Gastroesophageal sphincter (tissue), 4 donors: ENCODE measurements around the gene AK5. TPM values are rescaled to one million over a fixed set of nuclear protein-coding genes. Genes with fewer than 3 reads are reported as not detected.

Experiments
- ATAC-seq: fragments of 150-250 bp; one replicate; pipeline ENCODE4 v1.9.1; 2016; ENCODE audit warnings: mild to moderate bottlenecking, moderate library complexity
- H3K27ac ChIP-seq, 4 donors: fragments of 200-600 bp; sonication (generic) in 3 of 4; 1 replicate in 3 of 4; 2 replicates in 1 of 4; pipeline ENCODE4 v1.5.1; 2016 to 2019
- H3K27me3 ChIP-seq: fragments of 200-600 bp; sonication (generic); one replicate; pipeline ENCODE4 v1.5.1; 2019
- H3K36me3 ChIP-seq, 2 donors: fragments of 200-600 bp; sonication (generic); one replicate each; pipeline ENCODE4 v1.5.1; 2019; ENCODE audit warnings: control low read depth in 1 of 2
- H3K4me1 ChIP-seq, 3 donors: fragments of 200-600 bp; sonication (generic); 1 replicate in 2 of 3; 2 replicates in 1 of 3; pipeline ENCODE4 v1.5.1; 2016 to 2019; ENCODE audit warnings: control low read depth in 2 of 3
- H3K4me3 ChIP-seq, 2 donors: fragments of 200-600 bp; sonication (generic); one replicate each; pipeline ENCODE4 v1.5.1; 2019; ENCODE audit warnings: mild to moderate bottlenecking in 1 of 2, moderate library complexity in 1 of 2
- H3K9me3 ChIP-seq, 3 donors: fragments of 200-600 bp; sonication (generic); one replicate each; pipeline ENCODE4 v1.5.1; 2017 to 2019; ENCODE audit warnings: control low read depth in 2 of 3
- EP300 ChIP-seq: sonication (generic); formaldehyde crosslinking; IDR thresholded peaks from one replicate; pipeline ENCODE4 v1.6.1; 2017; ENCODE audit warnings: antibody characterized with exemption, mild to moderate bottlenecking
- POLR2A ChIP-seq, 2 donors: fragments of 450-650 bp; IDR thresholded peaks; one replicate each; pipeline ENCODE4 v1.6.1; 2017; ENCODE audit warnings: antibody characterized with exemption in 2 of 2, mild to moderate bottlenecking in 2 of 2, moderate library complexity in 1 of 2
- POLR2AphosphoS5 ChIP-seq: sonication (generic); formaldehyde crosslinking; IDR thresholded peaks from one replicate; pipeline ENCODE4 v1.6.1; 2017; ENCODE audit warnings: antibody characterized with exemption
- WGBS, 2 donors: methylation state at CpG; one replicate each; pipeline ENCODE4 v1.1.5; 2018; ENCODE audit warnings: low coverage in 1 of 2; 5-methylcytosine and 5-hydroxymethylcytosine counted together
- total RNA-seq, 4 donors: library from RNA; depleted of rRNA; stranded (reverse); fragments of >200 nt; gene quantifications; one replicate each; pipeline ENCODE4 v1.1.0, GENCODE V29; 2016
- TF ChIP-seq, protein P1 (sequence below), 4 experiments: fragments of 200-600 bp in 2 of 4; fragments of 450-650 bp in 2 of 4; sonication (generic) in 1 of 4; IDR thresholded peaks; one replicate each; pipeline ENCODE4 v1.5.1; 2017 to 2019; ENCODE audit warnings: antibody characterized with exemption in 4 of 4, mild to moderate bottlenecking in 2 of 4, moderate library complexity in 2 of 4

Gene AK5
- total RNA-seq, 4 donors from 2014 or later, result 0.67 to 5.3 (median 2.7) TPM

DNA sequence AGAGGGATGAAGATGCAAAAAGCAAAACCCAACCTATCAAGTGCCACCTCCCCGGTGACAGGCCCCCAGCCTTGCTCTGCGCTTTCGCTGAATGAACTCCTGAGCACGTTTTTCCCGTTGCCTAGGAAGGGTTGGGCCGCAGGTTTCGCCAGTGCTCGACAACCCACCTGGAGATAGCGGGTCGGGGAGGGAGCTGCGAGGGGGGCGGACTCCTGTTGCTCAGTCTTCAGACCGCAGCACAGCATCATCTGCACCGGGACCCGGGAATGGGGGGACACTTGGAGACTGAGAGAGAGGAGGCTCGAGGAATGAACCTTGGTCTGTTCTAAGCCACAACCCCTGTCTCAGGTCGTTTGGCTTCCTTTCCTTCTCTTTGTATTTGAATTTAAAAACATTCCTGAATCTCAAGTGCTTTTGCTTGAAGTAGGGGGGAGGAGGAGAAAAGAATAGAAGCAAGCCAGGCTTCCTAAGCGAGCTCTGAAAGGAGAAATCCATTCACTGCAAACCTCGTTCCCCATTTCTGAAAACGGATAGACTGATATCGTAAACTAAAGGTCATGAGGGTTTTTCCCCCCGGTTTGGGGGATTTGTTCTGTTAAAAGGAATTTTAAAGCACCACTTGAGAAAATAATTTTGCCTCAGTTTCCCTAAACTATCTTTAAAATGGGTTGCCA lies 1.2 kb downstream of the AK5 start:
- Histone ChIP-seq H3K27ac (peak overlapping the region in 1 of 4 donors; percentile 35), H3K4me3 (peak overlapping the region; percentile 44 to 62), H3K4me1 (peaks cover 0 to 19% (median 8%) of the 10 kb centered on the region in 3 donors), H3K27me3 (peaks cover 67% of the 10 kb centered on the region), H3K36me3 (no peaks in the 10 kb centered on the region), H3K9me3 (no peaks in the 10 kb centered on the region)
- ATAC-seq, result no peak
- no peak for TF ChIP-seq EP300
- no peak for TF ChIP-seq POLR2A (IDR thresholded peaks at IDR 0.05)
- no peak for TF ChIP-seq POLR2AphosphoS5
- TF ChIP-seq, protein P1, sequence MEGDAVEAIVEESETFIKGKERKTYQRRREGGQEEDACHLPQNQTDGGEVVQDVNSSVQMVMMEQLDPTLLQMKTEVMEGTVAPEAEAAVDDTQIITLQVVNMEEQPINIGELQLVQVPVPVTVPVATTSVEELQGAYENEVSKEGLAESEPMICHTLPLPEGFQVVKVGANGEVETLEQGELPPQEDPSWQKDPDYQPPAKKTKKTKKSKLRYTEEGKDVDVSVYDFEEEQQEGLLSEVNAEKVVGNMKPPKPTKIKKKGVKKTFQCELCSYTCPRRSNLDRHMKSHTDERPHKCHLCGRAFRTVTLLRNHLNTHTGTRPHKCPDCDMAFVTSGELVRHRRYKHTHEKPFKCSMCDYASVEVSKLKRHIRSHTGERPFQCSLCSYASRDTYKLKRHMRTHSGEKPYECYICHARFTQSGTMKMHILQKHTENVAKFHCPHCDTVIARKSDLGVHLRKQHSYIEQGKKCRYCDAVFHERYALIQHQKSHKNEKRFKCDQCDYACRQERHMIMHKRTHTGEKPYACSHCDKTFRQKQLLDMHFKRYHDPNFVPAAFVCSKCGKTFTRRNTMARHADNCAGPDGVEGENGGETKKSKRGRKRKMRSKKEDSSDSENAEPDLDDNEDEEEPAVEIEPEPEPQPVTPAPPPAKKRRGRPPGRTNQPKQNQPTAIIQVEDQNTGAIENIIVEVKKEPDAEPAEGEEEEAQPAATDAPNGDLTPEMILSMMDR (IDR thresholded peaks at IDR 0.05), result no peak
- WGBS, 2 donors, result 6 to 14% methylated on average over 5 to 10 of the region's 22 CpGs

DNA sequence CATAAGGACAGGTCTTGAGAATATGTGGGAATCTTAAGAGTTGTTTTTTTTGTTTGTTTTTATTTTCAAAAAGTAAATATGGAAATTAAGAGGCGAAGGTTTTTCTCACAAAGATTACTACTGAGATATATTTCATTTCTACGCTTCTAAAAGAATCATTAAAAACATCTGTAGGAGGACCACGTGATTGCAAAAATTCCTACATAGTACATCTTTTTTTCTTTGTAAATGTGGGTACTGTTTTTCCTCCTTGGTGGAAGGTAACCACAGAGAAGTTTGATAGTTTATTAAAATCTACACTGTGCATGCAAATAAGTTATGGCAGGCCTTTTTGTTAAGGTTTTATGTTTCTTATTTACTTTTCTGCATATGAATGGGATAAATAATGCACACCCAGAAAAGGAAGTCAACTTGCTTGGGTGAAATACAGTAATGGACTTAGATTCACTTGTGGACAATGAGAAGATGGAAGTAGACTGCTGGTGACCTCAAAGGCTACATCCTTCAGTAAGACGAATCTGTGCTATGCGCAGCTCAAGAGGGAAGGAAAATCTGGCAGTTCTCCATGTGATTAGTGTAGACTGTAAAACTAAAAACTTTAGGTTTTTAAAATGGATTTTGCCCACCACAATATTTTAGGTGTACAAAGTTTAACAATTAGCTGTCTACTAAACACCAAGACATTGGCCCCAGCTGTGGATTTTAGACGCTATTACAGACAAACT lies 2.0 kb downstream of the AK5 start:
- H3K36me3 ChIP-seq, result no peaks in the 10 kb centered on the region
- TF ChIP-seq, protein P1 (IDR thresholded peaks at IDR 0.05), result no peak
- no peak for TF ChIP-seq POLR2A (IDR thresholded peaks at IDR 0.05)
- TF ChIP-seq POLR2AphosphoS5, result no peak
- TF ChIP-seq EP300, result no peak
- H3K9me3 ChIP-seq, result no peaks in the 10 kb centered on the region
- no peak overlapping the region for H3K27ac ChIP-seq
- no peak for ATAC-seq
- 54 to 64% methylated on average over 6 of the region's 6 CpGs for WGBS, 2 donors
- H3K4me1 ChIP-seq, result peaks cover 0 to 19% (median 8%) of the 10 kb centered on the region in 3 donors
- peaks cover 67% of the 10 kb centered on the region for H3K27me3 ChIP-seq
- no peak overlapping the region for H3K4me3 ChIP-seq

DNA sequence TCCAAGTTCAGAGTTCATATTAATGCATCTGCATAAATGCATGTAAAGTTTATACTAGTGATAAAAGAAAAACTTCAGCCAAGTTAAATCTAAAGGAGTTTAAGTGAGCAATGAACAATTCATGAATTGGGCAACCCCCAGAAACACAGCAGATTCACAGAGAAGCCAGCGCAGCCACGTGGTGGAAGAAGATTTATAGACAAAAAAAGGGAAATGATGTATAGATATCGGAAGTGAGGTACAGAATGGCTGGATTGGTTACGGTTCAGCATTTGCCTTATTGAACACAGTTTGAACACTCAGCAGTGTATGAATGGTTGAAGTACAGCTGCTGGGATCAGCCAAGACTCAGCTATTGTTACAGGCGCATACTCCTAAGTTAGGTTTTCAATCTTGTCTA lies 5.7 kb downstream of the AK5 start:
- Histone ChIP-seq H3K4me1 (peaks cover 0 to 8% (median 6%) of the 10 kb centered on the region in 3 donors), H3K27ac (no peak overlapping the region), H3K27me3 (peaks cover 43% of the 10 kb centered on the region), H3K9me3 (no peaks in the 10 kb centered on the region), H3K36me3 (no peaks in the 10 kb centered on the region), H3K4me3 (no peak overlapping the region)
- TF ChIP-seq POLR2AphosphoS5 (no peak), POLR2A (IDR thresholded peaks at IDR 0.05) (no peak), EP300 (no peak)
- TF ChIP-seq, protein P1 (IDR thresholded peaks at IDR 0.05), result no peak
- 70 to 78% methylated on average over 4 to 5 of the region's 5 CpGs for WGBS, 2 donors
- ATAC-seq, result no peak

DNA sequence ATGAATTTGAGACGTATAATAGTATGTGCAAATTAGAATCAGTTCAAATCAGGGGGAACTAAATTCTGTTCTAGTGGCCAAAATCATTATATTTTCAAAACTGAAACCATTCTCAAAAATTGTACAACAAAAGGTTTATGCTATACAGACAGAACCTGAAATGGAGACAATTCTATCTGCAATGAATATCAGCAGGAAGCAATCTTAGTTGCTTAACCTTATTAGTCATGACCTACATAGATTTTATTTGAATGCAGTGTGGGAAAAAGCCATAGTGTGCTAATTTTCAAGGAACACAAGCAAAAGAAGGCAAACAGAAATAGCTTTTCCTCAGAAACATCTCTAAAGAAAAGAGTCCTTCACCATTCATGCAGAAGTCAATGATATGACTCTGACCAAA lies 6.5 kb downstream of the AK5 start:
- H3K4me3 ChIP-seq, result no peak overlapping the region
- H3K36me3 ChIP-seq, result no peaks in the 10 kb centered on the region
- no peak for TF ChIP-seq POLR2A (IDR thresholded peaks at IDR 0.05)
- TF ChIP-seq, protein P1 (IDR thresholded peaks at IDR 0.05), result no peak
- no peak for TF ChIP-seq EP300
- TF ChIP-seq POLR2AphosphoS5, result no peak
- peaks cover 38% of the 10 kb centered on the region for H3K27me3 ChIP-seq
- no peak for ATAC-seq
- H3K4me1 ChIP-seq, result peaks cover 0 to under 1% (median 0%) of the 10 kb centered on the region in 3 donors
- H3K27ac ChIP-seq, result no peak overlapping the region
- WGBS, 2 donors, result 83 to 87% methylated on average over 1 of the region's 1 CpG
- H3K9me3 ChIP-seq, result no peaks in the 10 kb centered on the region

DNA sequence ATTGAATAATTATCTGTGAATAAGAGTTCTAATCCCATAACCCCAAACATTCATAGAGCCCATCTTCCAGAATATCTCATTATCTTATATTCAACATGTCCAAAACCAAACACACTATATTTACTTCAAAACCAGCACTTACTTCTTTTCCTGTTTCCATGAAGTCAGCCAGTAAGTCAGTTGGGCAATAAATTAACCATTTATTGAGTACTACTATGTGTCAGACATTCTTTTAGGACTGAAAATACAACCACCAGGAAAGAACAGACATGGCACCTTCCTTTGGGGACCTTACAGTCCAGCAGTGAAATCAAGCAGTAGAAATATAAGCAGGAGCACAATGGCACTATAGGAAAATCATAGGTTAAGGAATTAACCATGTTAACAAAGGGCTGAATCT lies 8.8 kb downstream of the AK5 start:
- Histone ChIP-seq H3K27ac (no peak overlapping the region), H3K9me3 (no peaks in the 10 kb centered on the region), H3K36me3 (no peaks in the 10 kb centered on the region), H3K4me1 (no peaks in the 10 kb centered on the region), H3K27me3 (peaks cover 15% of the 10 kb centered on the region), H3K4me3 (no peak overlapping the region)
- no peak for TF ChIP-seq POLR2AphosphoS5
- TF ChIP-seq, protein P1 (IDR thresholded peaks at IDR 0.05), result no peak
- TF ChIP-seq EP300, result no peak
- no peak for TF ChIP-seq POLR2A (IDR thresholded peaks at IDR 0.05)
- ATAC-seq, result no peak
